DND-41 (cell line): Measurements from ENCODE around the gene CCDC185.

ENCODE experiments used
- ATAC-seq: fragments of 200-7000 bp; cut with Tn5 transposase; 3 replicates; pipeline ENCODE4 v1.9.1; 2021; ENCODE audit warnings: low read depth; ENCODE audit not compliant: insufficient read depth
- DNase-seq: peaks from one replicate; pipeline ENCODE4 v3.0.0-alpha.2; 2020
- H2AFZ ChIP-seq: 2 replicates; pipeline ENCODE4 v1.6.0; 2012; ENCODE audit warnings: low read depth, low read length
- H3K27ac ChIP-seq: 2 replicates; pipeline ENCODE4 v1.5.1; 2012; ENCODE audit warnings: low read length, inconsistent platforms
- H3K27me3 ChIP-seq: fragments of 200-600 bp; sonication (generic); 2 replicates; pipeline ENCODE4 v1.6.0; 2012; ENCODE audit warnings: low read length, mild to moderate bottlenecking, inconsistent platforms; ENCODE audit not compliant: insufficient read depth, poor library complexity
- H3K36me3 ChIP-seq: 2 replicates; pipeline ENCODE4 v1.5.1; 2012; ENCODE audit warnings: low read length, inconsistent platforms; ENCODE audit not compliant: insufficient read depth
- H3K4me1 ChIP-seq: 2 replicates; pipeline ENCODE4 v1.5.1; 2012; ENCODE audit warnings: mild to moderate bottlenecking, low read length; ENCODE audit not compliant: insufficient read depth
- H3K4me2 ChIP-seq: 2 replicates; pipeline ENCODE4 v1.6.0; 2012; ENCODE audit warnings: mild to moderate bottlenecking, moderate library complexity, low read length, inconsistent platforms; ENCODE audit not compliant: insufficient read depth
- H3K4me3 ChIP-seq, 2 experiments: fragments of 200-600 bp in 1 of 2; shearing (Covaris generic) in 1 of 2; 2 replicates each; pipeline ENCODE4 v1.5.1; 2012 to 2016; ENCODE audit warnings: inconsistent platforms in 2 of 2, low read length in 2 of 2, mild to moderate bottlenecking in 2 of 2, low read depth in 1 of 2, moderate library complexity in 1 of 2
- H3K79me2 ChIP-seq: 2 replicates; pipeline ENCODE4 v1.6.0; 2012; ENCODE audit warnings: low read length, inconsistent platforms; ENCODE audit not compliant: insufficient read depth
- H3K9ac ChIP-seq: 2 replicates; pipeline ENCODE4 v1.6.0; 2012; ENCODE audit warnings: low read depth, mild to moderate bottlenecking, inconsistent platforms, low read length, moderate library complexity
- H3K9me3 ChIP-seq: 2 replicates; pipeline ENCODE4 v1.5.1; 2012; ENCODE audit warnings: low read length, moderate library complexity, mild to moderate bottlenecking, inconsistent platforms; ENCODE audit not compliant: insufficient read depth, severe bottlenecking
- H4K20me1 ChIP-seq: 2 replicates; pipeline ENCODE4 v1.6.0; 2012; ENCODE audit warnings: low read length; ENCODE audit not compliant: insufficient read depth
- EZH2 ChIP-seq: IDR thresholded peaks from 3 replicates; pipeline ENCODE4 v1.6.1; 2012; ENCODE audit warnings: borderline replicate concordance, low read depth, mild to moderate bottlenecking, moderate library complexity, low read length, inconsistent platforms; ENCODE audit not compliant: severe bottlenecking
- TF ChIP-seq, protein P1 (sequence below): IDR thresholded peaks from 2 replicates; pipeline ENCODE4 v1.5.1; 2012; ENCODE audit warnings: borderline replicate concordance, low read length, moderate library complexity, mild to moderate bottlenecking; ENCODE audit not compliant: poor library complexity, severe bottlenecking; ENCODE audit errors: extremely low read depth

The CCDC185 gene

DNA sequence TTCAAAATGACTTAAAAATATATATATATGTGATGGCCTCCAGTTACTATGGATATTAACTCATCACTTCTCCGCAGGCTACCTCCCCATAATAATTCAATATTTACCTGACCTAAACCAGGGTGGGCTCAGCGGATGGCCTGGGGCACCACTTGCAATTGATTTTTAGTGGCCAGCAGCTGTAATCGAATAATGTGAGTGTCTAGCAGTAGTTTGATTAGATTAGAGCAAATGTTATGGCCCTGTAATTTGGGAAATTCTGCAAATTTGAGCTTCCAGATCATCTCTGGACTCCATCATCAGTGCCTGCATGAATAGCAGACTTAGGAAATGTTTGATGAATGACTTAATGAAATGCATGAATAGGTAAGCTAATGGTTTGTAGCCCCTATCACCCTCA, 44.0 kb upstream of the CCDC185 start:
- no peaks in the 10 kb centered on the region for H4K20me1 ChIP-seq
- no peaks in the 10 kb centered on the region for H3K36me3 ChIP-seq
- no peak overlapping the region for H3K4me2 ChIP-seq
- no peaks in the 10 kb centered on the region for H3K9me3 ChIP-seq
- H3K4me3 ChIP-seq = no peak overlapping the region
- no peak overlapping the region for H3K27ac ChIP-seq
- TF ChIP-seq, protein P1, sequence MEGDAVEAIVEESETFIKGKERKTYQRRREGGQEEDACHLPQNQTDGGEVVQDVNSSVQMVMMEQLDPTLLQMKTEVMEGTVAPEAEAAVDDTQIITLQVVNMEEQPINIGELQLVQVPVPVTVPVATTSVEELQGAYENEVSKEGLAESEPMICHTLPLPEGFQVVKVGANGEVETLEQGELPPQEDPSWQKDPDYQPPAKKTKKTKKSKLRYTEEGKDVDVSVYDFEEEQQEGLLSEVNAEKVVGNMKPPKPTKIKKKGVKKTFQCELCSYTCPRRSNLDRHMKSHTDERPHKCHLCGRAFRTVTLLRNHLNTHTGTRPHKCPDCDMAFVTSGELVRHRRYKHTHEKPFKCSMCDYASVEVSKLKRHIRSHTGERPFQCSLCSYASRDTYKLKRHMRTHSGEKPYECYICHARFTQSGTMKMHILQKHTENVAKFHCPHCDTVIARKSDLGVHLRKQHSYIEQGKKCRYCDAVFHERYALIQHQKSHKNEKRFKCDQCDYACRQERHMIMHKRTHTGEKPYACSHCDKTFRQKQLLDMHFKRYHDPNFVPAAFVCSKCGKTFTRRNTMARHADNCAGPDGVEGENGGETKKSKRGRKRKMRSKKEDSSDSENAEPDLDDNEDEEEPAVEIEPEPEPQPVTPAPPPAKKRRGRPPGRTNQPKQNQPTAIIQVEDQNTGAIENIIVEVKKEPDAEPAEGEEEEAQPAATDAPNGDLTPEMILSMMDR = no peak
- no peak for TF ChIP-seq EZH2
- H3K79me2 ChIP-seq = no peaks in the 10 kb centered on the region
- H2AFZ ChIP-seq = no peak overlapping the region
- H3K4me1 ChIP-seq = no peaks in the 10 kb centered on the region
- DNase-seq (no peak), ATAC-seq (no peak)
- H3K27me3 ChIP-seq = no peaks in the 10 kb centered on the region
- no peak overlapping the region for H3K9ac ChIP-seq

DNA sequence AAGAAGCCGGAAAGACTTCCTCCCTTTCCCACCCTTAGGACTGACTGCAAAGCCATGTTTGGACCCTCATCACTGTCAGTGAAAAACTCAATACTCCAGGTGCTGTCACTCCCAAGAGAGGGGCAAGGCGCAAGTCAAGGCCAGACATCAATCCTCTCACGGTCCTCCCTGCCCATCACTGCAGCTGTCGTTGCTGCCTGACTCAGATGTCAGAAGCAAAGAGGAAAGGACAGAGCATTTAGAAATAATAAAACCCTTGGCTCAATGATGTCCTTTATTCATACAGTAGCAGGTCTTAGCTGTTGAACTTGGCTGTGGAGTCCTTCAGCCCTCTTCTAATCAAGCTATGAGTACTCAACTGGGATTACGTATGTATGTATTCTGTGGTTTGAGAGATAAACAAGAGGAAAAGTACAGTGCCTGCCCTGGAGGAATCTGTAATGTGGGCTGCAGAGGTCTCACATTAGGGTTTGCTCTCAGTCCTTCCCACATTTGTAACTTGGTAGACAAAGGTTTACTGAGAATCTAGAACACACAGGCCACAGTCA, 42.8 kb upstream of the CCDC185 start:
- no peaks in the 10 kb centered on the region for H3K36me3 ChIP-seq

DNA sequence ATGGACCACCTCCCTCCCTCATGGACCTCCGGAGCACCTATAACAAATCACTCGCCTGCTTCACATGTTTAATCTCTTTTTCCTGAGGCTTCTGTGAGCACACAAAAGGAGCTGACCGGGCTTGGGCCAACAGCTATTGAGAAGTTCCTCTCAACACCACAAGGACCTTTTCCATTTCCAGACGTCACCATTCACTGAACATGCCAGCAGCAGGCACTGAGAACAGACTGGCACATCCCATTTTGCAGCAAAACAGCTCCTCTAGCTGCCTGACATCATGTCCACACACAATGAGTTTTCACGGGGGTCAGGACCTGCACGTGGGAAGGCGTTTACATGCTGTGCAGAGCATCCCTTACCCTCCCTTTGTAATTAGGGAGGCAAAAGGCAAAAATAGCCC, 40.3 kb upstream of the CCDC185 start:
- H3K4me1 ChIP-seq = no peaks in the 10 kb centered on the region
- H3K4me2 ChIP-seq = no peak overlapping the region
- no peak overlapping the region for H3K27ac ChIP-seq
- H3K9ac ChIP-seq = no peak overlapping the region
- no peaks in the 10 kb centered on the region for H3K9me3 ChIP-seq
- H3K4me3 ChIP-seq = no peak overlapping the region
- H3K79me2 ChIP-seq = no peaks in the 10 kb centered on the region
- no peaks in the 10 kb centered on the region for H3K36me3 ChIP-seq
- TF ChIP-seq, protein P1 = no peak
- no peak for TF ChIP-seq EZH2
- DNase-seq = no peak
- no peak overlapping the region for H2AFZ ChIP-seq
- H3K27me3 ChIP-seq = no peaks in the 10 kb centered on the region
- no peak for ATAC-seq
- H4K20me1 ChIP-seq = no peaks in the 10 kb centered on the region

More for the DNA sequence above, 42.8 kb upstream of the CCDC185 start:
- H3K9ac ChIP-seq = no peak overlapping the region
- DNase-seq (no peak), ATAC-seq (no peak)
- no peak overlapping the region for H3K4me3 ChIP-seq
- H2AFZ ChIP-seq = no peak overlapping the region
- no peaks in the 10 kb centered on the region for H3K4me1 ChIP-seq
- no peaks in the 10 kb centered on the region for H3K79me2 ChIP-seq
- no peak overlapping the region for H3K4me2 ChIP-seq
- no peaks in the 10 kb centered on the region for H3K9me3 ChIP-seq
- no peak overlapping the region for H3K27ac ChIP-seq
- no peaks in the 10 kb centered on the region for H4K20me1 ChIP-seq
- no peaks in the 10 kb centered on the region for H3K27me3 ChIP-seq
- no peak for TF ChIP-seq EZH2
- TF ChIP-seq, protein P1 = no peak

DNA sequence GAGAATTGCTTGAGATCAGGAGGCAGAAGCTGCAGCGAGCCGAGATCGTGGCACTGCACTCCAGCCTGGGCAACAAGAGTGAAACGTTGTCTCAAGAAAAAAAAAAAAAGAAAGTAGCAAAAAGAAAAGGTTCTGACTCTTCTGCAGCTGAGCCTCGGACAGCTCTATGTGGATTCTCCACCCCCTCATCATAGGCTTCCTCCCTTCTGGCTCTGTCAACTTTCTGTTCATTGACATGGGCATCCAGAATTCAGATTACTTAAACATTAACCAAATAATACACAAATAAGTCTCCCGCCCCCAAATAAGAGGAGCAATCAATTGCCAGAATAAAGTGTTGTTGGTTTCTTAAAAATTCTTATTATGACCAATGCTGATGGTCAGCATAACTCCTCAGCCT, 39.3 kb upstream of the CCDC185 start:
- no peak overlapping the region for H3K4me3 ChIP-seq
- H3K79me2 ChIP-seq = no peaks in the 10 kb centered on the region
- H3K4me2 ChIP-seq = no peak overlapping the region
- DNase-seq (no peak), ATAC-seq (no peak)
- H4K20me1 ChIP-seq = no peaks in the 10 kb centered on the region
- H3K4me1 ChIP-seq = no peaks in the 10 kb centered on the region
- H2AFZ ChIP-seq = no peak overlapping the region
- no peaks in the 10 kb centered on the region for H3K36me3 ChIP-seq
- no peak for TF ChIP-seq EZH2
- TF ChIP-seq, protein P1 = no peak
- no peaks in the 10 kb centered on the region for H3K27me3 ChIP-seq
- H3K27ac ChIP-seq = no peak overlapping the region
- H3K9ac ChIP-seq = no peak overlapping the region
- H3K9me3 ChIP-seq = no peaks in the 10 kb centered on the region
